Hematopoietic multipotent progenitor cell treated with erythropoietin and hydrocortisone succinate and interleukin-3 and kit ligand, for 17 days (in vitro differentiated cells): ENCODE measurements around the gene FOXK2.
"Not testable (repeated sequence)": the region's sequence is repeated elsewhere in the genome, so short reads cannot be mapped to it uniquely, and the experiment has no call there.

Experiments
- DNase-seq: peaks from one replicate; pipeline ENCODE4 v3.0.0-alpha.2; 2015; ENCODE audit warnings: low spot score

Gene FOXK2

GRCh38 chr17:82563745-82564144, 44.2 kb downstream of the FOXK2 start:
- not testable (repeated sequence) for DNase-seq

- DNase-seq, result no peak
These were observed 44.7 kb downstream of the FOXK2 start for GRCh38 chr17:82564241-82564640.

GRCh38 chr17:82565551-82565950, 46.0 kb downstream of the FOXK2 start:
- no peak for DNase-seq

- no peak for DNase-seq
These were observed 46.8 kb downstream of the FOXK2 start for GRCh38 chr17:82566129-82566960.

GRCh38 chr17:82567286-82567685, 47.8 kb downstream of the FOXK2 start:
- no peak for DNase-seq

- DNase-seq, result no peak
These were observed 49.5 kb downstream of the FOXK2 start for GRCh38 chr17:82568997-82569393.

- DNase-seq, result no peak
These were observed 50.1 kb downstream of the FOXK2 start for GRCh38 chr17:82569621-82570020.

- DNase-seq, result no peak
These were observed 50.7 kb downstream of the FOXK2 start for GRCh38 chr17:82570277-82570676.

GRCh38 chr17:82571855-82572254, 52.3 kb downstream of the FOXK2 start:
- no peak for DNase-seq

- no peak for DNase-seq
These were observed 54.5 kb downstream of the FOXK2 start for GRCh38 chr17:82574041-82574440.

- DNase-seq, result not testable (repeated sequence)
These were observed 56.2 kb downstream of the FOXK2 start for GRCh38 chr17:82575581-82576221.

GRCh38 chr17:82577300-82577699, 57.8 kb downstream of the FOXK2 start:
- no peak for DNase-seq

GRCh38 chr17:82579969-82580368, 60.4 kb downstream of the FOXK2 start:
- not testable (repeated sequence) for DNase-seq

- DNase-seq, result no peak
These were observed 62.7 kb downstream of the FOXK2 start for GRCh38 chr17:82582213-82582612.

GRCh38 chr17:82582709-82583108, 63.2 kb downstream of the FOXK2 start:
- no peak for DNase-seq

GRCh38 chr17:82583720-82584234, 64.2 kb downstream of the FOXK2 start:
- DNase-seq, result no peak

GRCh38 chr17:82585935-82586575, 66.5 kb downstream of the FOXK2 start:
- not testable (repeated sequence) for DNase-seq

GRCh38 chr17:82586576-82587233, 67.2 kb downstream of the FOXK2 start:
- DNase-seq, result no peak

GRCh38 chr17:82587234-82588086, 67.9 kb downstream of the FOXK2 start:
- no peak for DNase-seq

GRCh38 chr17:82588266-82589175, 69.0 kb downstream of the FOXK2 start:
- no peak for DNase-seq
